Sigmoid colon (tissue), 7 donors: Measurements from ENCODE around the gene ICOS. TPM values are rescaled to one million over a fixed set of nuclear protein-coding genes. Genes with fewer than 3 reads are reported as not detected.
A peak's percentile ranks its signal among the peaks of the same experiment; 100 is the strongest.

Experiments
- DNase-seq: peaks from one replicate; pipeline ENCODE4 v3.0.0-alpha.2; 2019
- H3K27ac ChIP-seq, 4 donors: fragments of 200-600 bp; sonication (generic); one replicate each; pipeline ENCODE4 v1.5.1; 2016 to 2019; ENCODE audit warnings: mild to moderate bottlenecking in 1 of 4
- H3K27me3 ChIP-seq, 3 donors: fragments of 200-600 bp; sonication (generic); one replicate each; pipeline ENCODE4 v1.5.1; 2019; ENCODE audit warnings: mild to moderate bottlenecking in 1 of 3
- H3K36me3 ChIP-seq, 4 donors: fragments of 200-600 bp; sonication (generic); one replicate each; pipeline ENCODE4 v1.5.1; 2016 to 2019
- H3K4me1 ChIP-seq, 4 donors: fragments of 200-600 bp; sonication (generic); one replicate each; pipeline ENCODE4 v1.5.1; 2017 to 2019
- H3K4me3 ChIP-seq, 4 donors: fragments of 200-600 bp; sonication (generic); one replicate each; pipeline ENCODE4 v1.5.1; 2017 to 2019; ENCODE audit warnings: mild to moderate bottlenecking in 2 of 4, moderate library complexity in 1 of 4
- H3K9me3 ChIP-seq, 4 donors: fragments of 200-600 bp in 3 of 4; sonication (generic) in 3 of 4; one replicate each; pipeline versions ENCODE4 v1.5.1 to v1.6.1; 2013 to 2019
- CTCF ChIP-seq, 4 experiments: fragments of 450-650 bp in 3 of 4; fragments of 200-600 bp in 1 of 4; IDR thresholded peaks; one replicate each; pipeline ENCODE4 v1.5.1; 2016 to 2019; ENCODE audit warnings: antibody characterized with exemption in 4 of 4, mild to moderate bottlenecking in 3 of 4, moderate library complexity in 2 of 4
- EP300 ChIP-seq, 4 donors: sonication (generic); formaldehyde crosslinking; IDR thresholded peaks; one replicate each; pipeline ENCODE4 v1.6.1; 2017; ENCODE audit warnings: antibody characterized with exemption in 4 of 4
- POLR2A ChIP-seq, 2 donors: fragments of 450-650 bp; IDR thresholded peaks; one replicate each; pipeline ENCODE4 v1.6.1; 2016; ENCODE audit warnings: antibody characterized with exemption in 2 of 2, mild to moderate bottlenecking in 2 of 2, moderate library complexity in 2 of 2
- POLR2AphosphoS5 ChIP-seq, 4 donors: sonication (generic); formaldehyde crosslinking; IDR thresholded peaks; one replicate each; pipeline ENCODE4 v1.6.1; 2017; ENCODE audit warnings: antibody characterized with exemption in 4 of 4
- WGBS, 2 donors: extraction: QIAGEN DNeasy Blood & Tissue Kit; methylation state at CpG; one replicate each; pipeline ENCODE4 v1.1.7; 2013; 5-methylcytosine and 5-hydroxymethylcytosine counted together
- intact Hi-C: fragments of 100-400 bp; cut with DNase I; formaldehyde crosslinking; loops from one replicate; pipeline ENCODE4 v1.15.1; 2023
- polyA plus RNA-seq, 3 donors: library from polyadenylated mRNA; stranded (reverse); fragments of 200-250 nt; gene quantifications; one replicate each; pipeline ENCODE4 v1.2.3, GENCODE V29; 2013
- total RNA-seq, 4 donors: library from RNA; depleted of rRNA; stranded (reverse); fragments of >200 nt; gene quantifications; one replicate each; pipeline ENCODE4 v1.1.0, GENCODE V29; 2016
- donor health status: healthy with polysubstance abuse.
- donor health status: Bipolar disorder and iron deficiency.
- donor health status: healthy.

Gene ICOS
- total and polyA plus RNA-seq, 7 donors: 0.27 to 6.4 TPM; not detected in 5

GRCh38 chr2:203905656-203906055, 30.9 kb upstream of the ICOS start:
- peaks cover 0 to 8% (median 2%) of the 10 kb centered on the region in 4 donors for H3K9me3 ChIP-seq
- DNase-seq: no peak
- no peak overlapping the region for H3K27ac ChIP-seq
- peaks cover 0 to 25% (median 17%) of the 10 kb centered on the region in 4 donors for H3K4me1 ChIP-seq
- no peaks in the 10 kb centered on the region for H3K36me3 ChIP-seq
- TF ChIP-seq EP300 (IDR thresholded peaks at IDR 0.05): no peak
- TF ChIP-seq CTCF (IDR thresholded peaks at IDR 0.05): no peak
- intact Hi-C loops: loop anchor here (10.0 kb wide), 2 partner anchors 91 to 251 kb away; no protein-coding TSS in a partner anchor
- H3K4me3 ChIP-seq: no peak overlapping the region
- no peaks in the 10 kb centered on the region for H3K27me3 ChIP-seq

GRCh38 chr2:203908066-203908796, 28.3 kb upstream of the ICOS start:
- Histone ChIP-seq H3K4me3 (no peak overlapping the region), H3K36me3 (no peaks in the 10 kb centered on the region), H3K9me3 (no peaks in the 10 kb centered on the region), H3K4me1 (peaks cover 0 to 18% (median 15%) of the 10 kb centered on the region in 4 donors), H3K27ac (peak overlapping the region in 3 of 4 donors; percentile 27 to 60 (median 46)), H3K27me3 (no peaks in the 10 kb centered on the region)
- 71 to 84% methylated on average over 6 of the region's 6 CpGs for WGBS, 2 donors
- no peak for TF ChIP-seq POLR2AphosphoS5 (IDR thresholded peaks at IDR 0.05)
- TF ChIP-seq CTCF (IDR thresholded peaks at IDR 0.05): no peak
- no peak for TF ChIP-seq POLR2A (IDR thresholded peaks at IDR 0.05)
- no peak for TF ChIP-seq EP300 (IDR thresholded peaks at IDR 0.05)
- intact Hi-C loops: loop anchor here (10.0 kb wide), 2 partner anchors 93 to 253 kb away; no protein-coding TSS in a partner anchor
- DNase-seq: no peak

GRCh38 chr2:203908797-203909185, 27.8 kb upstream of the ICOS start:
- Histone ChIP-seq H3K36me3 (no peaks in the 10 kb centered on the region), H3K9me3 (no peaks in the 10 kb centered on the region), H3K4me1 (peaks cover 0 to 18% (median 15%) of the 10 kb centered on the region in 4 donors), H3K4me3 (no peak overlapping the region), H3K27ac (peak overlapping the region; percentile 21 to 60 (median 36)), H3K27me3 (no peaks in the 10 kb centered on the region)
- WGBS, 2 donors: 28 to 66% methylated on average over 3 of the region's 3 CpGs
- TF ChIP-seq EP300 (IDR thresholded peaks at IDR 0.05): no peak
- no peak for TF ChIP-seq POLR2A (IDR thresholded peaks at IDR 0.05)
- no peak for TF ChIP-seq POLR2AphosphoS5 (IDR thresholded peaks at IDR 0.05)
- no peak for TF ChIP-seq CTCF (IDR thresholded peaks at IDR 0.05)
- DNase-seq: no peak
- intact Hi-C loops: loop anchor here (1.0 to 10.0 kb wide), 3 partner anchors 94 to 424 kb away; no protein-coding TSS in a partner anchor

GRCh38 chr2:203909261-203909967, 27.1 kb upstream of the ICOS start:
- H3K4me3 ChIP-seq: peak overlapping the region in 3 of 4 donors; percentile 13 to 31 (median 22)
- H3K27ac ChIP-seq: peak overlapping the region; percentile 21 to 60 (median 36)
- H3K4me1 ChIP-seq: peaks cover 0 to 18% (median 15%) of the 10 kb centered on the region in 4 donors
- no peak for DNase-seq
- 22 to 27% methylated on average over 8 of the region's 8 CpGs for WGBS, 2 donors
- no peaks in the 10 kb centered on the region for H3K36me3 ChIP-seq
- intact Hi-C loops: loop anchor here (1.0 to 10.0 kb wide), 3 partner anchors 95 to 425 kb away; no protein-coding TSS in a partner anchor
- H3K27me3 ChIP-seq: no peaks in the 10 kb centered on the region
- TF ChIP-seq POLR2AphosphoS5 (IDR thresholded peaks at IDR 0.05): no peak
- TF ChIP-seq CTCF (IDR thresholded peaks at IDR 0.05): peak; percentile 61 to 80 (median 65)
- no peaks in the 10 kb centered on the region for H3K9me3 ChIP-seq
